GM23248 (cell line): ENCODE measurements around the gene CACNA1C.

Experiments
- EZH2 ChIP-seq: fragments of 200-600 bp; sonication (generic); IDR thresholded peaks from 2 replicates; pipeline ENCODE4 v1.6.1; 2018; ENCODE audit warnings: antibody characterized with exemption, mild to moderate bottlenecking; ENCODE audit not compliant: insufficient read depth, poor library complexity, severe bottlenecking
- EZH2phosphoT487 ChIP-seq: fragments of 200-600 bp; sonication (generic); IDR thresholded peaks from 2 replicates; pipeline ENCODE4 v1.6.1; 2018; ENCODE audit warnings: antibody characterized with exemption, moderate library complexity, mild to moderate bottlenecking, low read depth; ENCODE audit not compliant: insufficient read depth

GRCh38 chr12:2170376-2170775 is 117.6 kb downstream of the CACNA1C start:
- TF ChIP-seq EZH2, result no peak
- TF ChIP-seq EZH2phosphoT487, result no peak
